ENCODE measurements around the gene ZNF142. TPM values are rescaled to one million over a fixed set of nuclear protein-coding genes. Genes with fewer than 3 reads are reported as not detected.

Gene ZNF142
- total and polyA plus RNA-seq, 2 of the 8 experiments (the other 6 are each of a cell fraction or from before 2014, with no cell fraction given), result 9.4 to 32.5 TPM

GRCh38 chr2:218708086-218708485 lies 48.7 kb upstream of the ZNF142 start:
- no peaks in the 10 kb centered on the region for H3K27me3 ChIP-seq (replicated peaks in 1 of 4; ENCODE audit: control insufficient read depth in 3 of 4, extremely low read depth in 1 of 4, insufficient read depth in 3 of 4, low read length in 3 of 4)
- ChIA-PET POLR2A (ENCODE audit: partially characterized antibody) (interaction anchor here (1.9 kb wide), 1 partner anchor 9 kb away, joined by 7 read pairs; no protein-coding TSS in a partner anchor), CTCF (ENCODE audit: partially characterized antibody) (interaction anchor here (0.5 to 1.9 kb wide), 8 partner anchors 10 to 406 kb away, joined by 3 to 8 read pairs (median 3); no protein-coding TSS in a partner anchor)
- peaks cover 0 to 4% (median 1%) of the 10 kb centered on the region in 4 experiments; a peak in 2 of 7 replicates for H3K4me1 ChIP-seq (replicated peaks in 1 of 4; ENCODE audit: control insufficient read depth in 3 of 4, insufficient read depth in 4 of 4, low read length in 3 of 4)
- H4K91ac ChIP-seq (replicated peaks; ENCODE audit: insufficient read length, low read length), result no peak overlapping the region
- no peak overlapping the region for H2AFZ ChIP-seq (ENCODE audit: low read length)
- no peak overlapping the region for H3K23ac ChIP-seq (ENCODE audit: insufficient read length)
- no peak overlapping the region for H3K56ac ChIP-seq (replicated peaks; ENCODE audit: insufficient read length, low read depth, low read length)
- peaks cover 0 to 2% of the 10 kb centered on the region in 2 experiments for H4K20me1 ChIP-seq (replicated peaks in 1 of 2; ENCODE audit: control insufficient read depth in 1 of 2, insufficient read depth in 2 of 2, low read length in 2 of 2)
- H3K23me2 ChIP-seq (ENCODE audit: low read depth, low read length), result 0 out of 2 replicates have a peak, but pooled peaks cover 2% of the 10 kb centered on the region
- H3K79me2 ChIP-seq (ENCODE audit: control insufficient read depth in 1 of 2, insufficient read depth in 2 of 2, low read length in 2 of 2), result peaks cover 0 to 19% of the 10 kb centered on the region in 2 experiments; a peak in 3 of 4 replicates
- no peak overlapping the region for H2BK15ac ChIP-seq (ENCODE audit: low read length)
- no peak overlapping the region for H3K9ac ChIP-seq (replicated peaks in 1 of 4; ENCODE audit: extremely low read depth in 1 of 4, low read depth in 3 of 4, low read length in 3 of 4)
- H3K36me3 ChIP-seq (ENCODE audit: control insufficient read depth in 2 of 4, insufficient read depth in 4 of 4, low read length in 3 of 4), result no peaks in the 10 kb centered on the region
- H3K79me1 ChIP-seq (ENCODE audit: low read depth, low read length), result 0 out of 2 replicates have a peak, but pooled peaks cover under 1% of the 10 kb centered on the region
- H3K4me2 ChIP-seq (ENCODE audit: insufficient read depth in 1 of 2, low read depth in 2 of 2, low read length in 2 of 2), result no peak overlapping the region
- no peak overlapping the region for H3K4me3 ChIP-seq (ENCODE audit: extremely low read depth in 1 of 4, insufficient read depth in 2 of 4, low read depth in 3 of 4, low read length in 4 of 4)
- no peak overlapping the region for H3K18ac ChIP-seq (ENCODE audit: extremely low read depth, low read length)
- no peak overlapping the region for H2BK12ac ChIP-seq (ENCODE audit: low read depth, low read length)
- DNase-seq (ENCODE audit: low read depth in 1 of 2, low spot score in 2 of 2), result no peak
- H4K8ac ChIP-seq (ENCODE audit: extremely low read depth, insufficient read depth, low read length), result no peak overlapping the region
- H2BK120ac ChIP-seq (replicated peaks; ENCODE audit: low read depth, low read length), result no peak overlapping the region
- no peak overlapping the region for H2BK5ac ChIP-seq (ENCODE audit: low read depth, low read length)
- no peak overlapping the region for H3K4ac ChIP-seq (replicated peaks; ENCODE audit: insufficient read length, low read depth, low read length)
- H3K9me3 ChIP-seq (ENCODE audit: insufficient read depth in 2 of 2, low read depth in 1 of 2, low read length in 1 of 2), result no peaks in the 10 kb centered on the region
- H2BK20ac ChIP-seq (ENCODE audit: low read length), result no peak overlapping the region
- H3K27ac ChIP-seq (ENCODE audit: low read depth, low read length), result no peak overlapping the region
- no peak overlapping the region for H4K5ac ChIP-seq (ENCODE audit: insufficient read length, low read depth, low read length)
- no peak overlapping the region for H3K14ac ChIP-seq (ENCODE audit: insufficient read length)
- H2AK5ac ChIP-seq (ENCODE audit: low read depth, low read length), result no peak overlapping the region
- FAIRE-seq, result no peak
- 96% methylated on average over 4 of the region's 4 CpGs; no CpG with 5 or more reads in 1 of the 2 experiments for WGBS, 2 experiments (ENCODE audit: extremely low coverage in 1 of 2, insufficient coverage in 1 of 2, insufficient read length in 1 of 2, insufficient replicate concordance in 2 of 2, low coverage in 1 of 2, low lambda C conversion rate in 2 of 2, missing lambda C conversion rate in 1 of 2)

All from H1 (cell line).